GM12878 (cell line): Measurements from ENCODE around the gene SPATA22. TPM values are rescaled to one million over a fixed set of nuclear protein-coding genes. Genes with fewer than 3 reads are reported as not detected.

ENCODE experiments used
- ATAC-seq: fragments of 200-7000 bp; cut with Tn5 transposase; 3 replicates; pipeline ENCODE4 v1.9.1; 2020; ENCODE audit warnings: mild to moderate bottlenecking, moderate library complexity
- BruUV-seq: library from RNA; stranded (reverse); fragments of 400-500 nt; replicated peaks from 2 replicates; lab custom pipeline; 2021; lab: Mats Ljungman, UMichigan
- CTCF ChIA-PET: fragments of 300-600 bp; sonication (Branson Sonifier 250); formaldehyde crosslinking; extraction: SDS; loops from one replicate; lab custom pipeline; 2021; ENCODE audit warnings: inconsistent platforms; lab: Yijun Ruan, JAX
- POLR2A ChIA-PET: fragments of 350-600 bp; formaldehyde crosslinking; extraction: SDS; loops from one replicate; lab custom pipeline; 2021; ENCODE audit warnings: inconsistent platforms; lab: Charles Lee
- RAD21 ChIA-PET: fragments of 300-600 bp; sonication (Branson Sonifier 250); formaldehyde crosslinking; loops from one replicate; lab custom pipeline; 2023; ENCODE audit warnings: antibody characterized with exemption; ENCODE audit not compliant: unreplicated experiment; lab: Charles Lee
- SMC1A ChIA-PET: fragments of 300-600 bp; sonication (Branson Sonifier 250); formaldehyde crosslinking; loops from one replicate; lab custom pipeline; 2023; ENCODE audit not compliant: unreplicated experiment, uncharacterized antibody; lab: Charles Lee
- DNase-seq: peaks from one replicate; pipeline ENCODE4 v3.0.0-alpha.2; 2011; ENCODE audit warnings: low read depth, low spot score
- FAIRE-seq: peaks from 3 replicates; lab custom pipeline; 2011; peaks lifted over from hg19 to GRCh38; lab: Jason Lieb, UNC
- H2AFZ ChIP-seq: 2 replicates; pipeline ENCODE4 v1.6.0; 2011; ENCODE audit warnings: low read depth, low read length, control low read depth; ENCODE audit not compliant: control insufficient read depth
- H3K27ac ChIP-seq: 2 replicates; pipeline ENCODE4 v1.5.1; 2011; ENCODE audit warnings: control low read depth; ENCODE audit not compliant: control insufficient read depth, insufficient read depth
- H3K27me3 ChIP-seq, 2 experiments: replicated peaks in 1 of 2; 2 replicates each; pipeline versions ENCODE4 v1.6.0 to v1.6.1; 2011; ENCODE audit warnings: low read length in 1 of 2; ENCODE audit not compliant: control insufficient read depth in 2 of 2, insufficient read depth in 2 of 2
- H3K36me3 ChIP-seq, 2 experiments: 2 replicates each; pipeline ENCODE4 v1.5.1; 2011; ENCODE audit warnings: low read length in 1 of 2; ENCODE audit not compliant: control insufficient read depth in 2 of 2, insufficient read depth in 2 of 2
- H3K4me1 ChIP-seq: 2 replicates; pipeline ENCODE4 v1.6.1; 2011; ENCODE audit warnings: mild to moderate bottlenecking, low read length, moderate library complexity, mixed read lengths; ENCODE audit not compliant: control insufficient read depth, insufficient read depth
- H3K4me2 ChIP-seq: 2 replicates; pipeline ENCODE4 v1.6.0; 2011; ENCODE audit warnings: control low read depth; ENCODE audit not compliant: control insufficient read depth, insufficient read depth
- H3K4me3 ChIP-seq: fragments of 200-600 bp; sonication (generic); 2 replicates; pipeline ENCODE4 v1.5.1; 2016
- H3K79me2 ChIP-seq: 2 replicates; pipeline ENCODE4 v1.6.0; 2011; ENCODE audit warnings: low read length; ENCODE audit not compliant: control insufficient read depth, insufficient read depth
- H3K9ac ChIP-seq: 2 replicates; pipeline ENCODE4 v1.8.0; 2011; ENCODE audit warnings: low read length, control low read depth, mixed read lengths; ENCODE audit not compliant: control insufficient read depth, insufficient read depth
- H3K9me3 ChIP-seq: replicated peaks from 3 replicates; pipeline ENCODE4 v1.5.1; 2011; ENCODE audit warnings: mild to moderate bottlenecking, low read length; ENCODE audit not compliant: control insufficient read depth, insufficient read depth
- H4K20me1 ChIP-seq: 2 replicates; pipeline ENCODE4 v1.6.0; 2011; ENCODE audit not compliant: control insufficient read depth, insufficient read depth
- CBX3 ChIP-seq: fragments of 200-600 bp; sonication (generic); IDR thresholded peaks from 2 replicates; pipeline ENCODE4 v1.6.1; 2016; ENCODE audit warnings: low read depth, borderline replicate concordance
- MTA2 ChIP-seq: fragments of 450-650 bp; IDR thresholded peaks from 2 replicates; pipeline ENCODE4 v1.6.1; 2016; ENCODE audit warnings: low read depth, mild to moderate bottlenecking, moderate library complexity
- PML ChIP-seq: IDR thresholded peaks from 2 replicates; pipeline ENCODE4 v1.6.1; 2012; ENCODE audit warnings: low read length, inconsistent platforms
- RB1 ChIP-seq: fragments of 450-650 bp; formaldehyde crosslinking; IDR thresholded peaks from 2 replicates; pipeline ENCODE4 v1.6.1; 2017; ENCODE audit warnings: mild to moderate bottlenecking, borderline replicate concordance
- STAT1 ChIP-seq: fragments of 450-650 bp; conservative IDR thresholded peaks from 2 replicates; pipeline ENCODE4 v1.6.1; 2014; ENCODE audit warnings: antibody characterized with exemption, mild to moderate bottlenecking
- WGBS: methylation state at CpG from one replicate; pipeline ENCODE4 v1.1.6; 2016; ENCODE audit warnings: low lambda C conversion rate; ENCODE audit not compliant: insufficient replicate concordance, insufficient coverage; ENCODE audit errors: missing lambda C conversion rate; 5-methylcytosine and 5-hydroxymethylcytosine counted together
- in situ Hi-C: fragments of 300-500 bp; cut with MboI; formaldehyde crosslinking; loops from 9 replicates; pipeline ENCODE4 v1.14.3; 2018; ENCODE audit warnings: mixed read lengths
- intact Hi-C: fragments of 100-400 bp; cut with micrococcal nuclease; formaldehyde crosslinking; loops from one replicate; pipeline ENCODE4 v1.14.2; 2022; ENCODE audit not compliant: unreplicated experiment
- polyA plus RNA-seq, 11 experiments: library from polyadenylated mRNA; depleted of rRNA in 4 of 11; unstranded in 6 of 11; stranded (reverse) in 5 of 11; fragments of >200 nt; fragmentation: Nextera tagmentation in 4 of 11; fragmentation: Illumina TruSeq in 1 of 11; extraction: Ambion mirVana in 4 of 11; extraction: Trizol in 1 of 11; gene quantifications; 1 replicate in 1 of 11; 2 replicates in 10 of 11; pipeline versions ENCODE4 v1.2.1 to v1.2.3, GENCODE V29; 2011 to 2016; ENCODE audit warnings: inconsistent platforms in 2 of 11, missing spikeins in 2 of 11, low read depth in 1 of 11
- total RNA-seq, 4 experiments: library from RNA; depleted of rRNA in 3 of 4; stranded (reverse); fragments of >200 nt in 3 of 4; fragmentation: Illumina TruSeq in 1 of 4; extraction: Trizol in 1 of 4; gene quantifications; 2 replicates each; pipeline versions ENCODE4 v1.2.1 to v1.2.3, GENCODE V29; 2013 to 2021

The SPATA22 gene
- total and polyA plus RNA-seq, 10 of the 15 experiments (the other 5 are each of a cell fraction or from before 2014, with no cell fraction given): not detected

GRCh38 chr17:3497101-3497500, 25.5 kb upstream of the SPATA22 start:
- Histone ChIP-seq H3K4me2 (no peak overlapping the region), H2AFZ (no peak overlapping the region), H3K9ac (no peak overlapping the region), H3K79me2 (no peaks in the 10 kb centered on the region), H3K27me3 (no peaks in the 10 kb centered on the region), H4K20me1 (no peaks in the 10 kb centered on the region), H3K36me3 (no peaks in the 10 kb centered on the region), H3K4me1 (no peaks in the 10 kb centered on the region), H3K4me3 (no peak overlapping the region), H3K9me3 (no peaks in the 10 kb centered on the region), H3K27ac (no peak overlapping the region)
- ChIA-PET RAD21 (interaction anchor here (0.6 kb wide), 1 partner anchor 59 kb away, joined by 3 read pairs; no protein-coding TSS in a partner anchor), POLR2A (no interaction called here), CTCF (no interaction called here), SMC1A (no interaction called here)
- FAIRE-seq: no peak
- in situ Hi-C loops: no loop called here
- no peak for DNase-seq
- WGBS: 50% methylated on average over 7 of the region's 7 CpGs
- TF ChIP-seq RB1 (no peak), STAT1 (no peak), MTA2 (no peak)
- ATAC-seq: no peak
- intact Hi-C loops: no loop called here
- BruUV-seq: no TSS peak

- ATAC-seq (no peak), FAIRE-seq (no peak), DNase-seq (no peak)
- no peak for TF ChIP-seq CBX3
- TF ChIP-seq PML: no peak
- ChIA-PET RAD21 (no interaction called here), POLR2A (no interaction called here), CTCF (interaction anchor here (0.9 kb wide), 1 partner anchor 18 kb away, joined by 3 read pairs; no protein-coding TSS in a partner anchor), SMC1A (no interaction called here)
- Histone ChIP-seq H3K79me2 (no peaks in the 10 kb centered on the region), H3K36me3 (no peaks in the 10 kb centered on the region), H3K27me3 (peaks cover 0 to 3% of the 10 kb centered on the region in 2 experiments; a peak in 2 of 4 replicates), H3K4me3 (no peak overlapping the region), H2AFZ (no peak overlapping the region), H3K4me2 (no peak overlapping the region), H3K4me1 (no peaks in the 10 kb centered on the region), H3K9me3 (no peaks in the 10 kb centered on the region), H4K20me1 (no peaks in the 10 kb centered on the region), H3K9ac (no peak overlapping the region), H3K27ac (no peak overlapping the region)
- in situ Hi-C loops: no loop called here
- 46% methylated on average over 5 of the region's 8 CpGs for WGBS
- intact Hi-C loops: no loop called here
- BruUV-seq: no TSS peak
Observed at GRCh38 chr17:3485481-3486068, 14.0 kb upstream of the SPATA22 start.
